Measurements from ENCODE around the gene DBH.

The DBH gene

GRCh38 chr9:133685653-133686609 lies 49.8 kb downstream of the DBH start:
- DNase-seq: no peak

GRCh38 chr9:133686642-133687575 lies 50.7 kb downstream of the DBH start:
- DNase-seq: no peak

DNA sequence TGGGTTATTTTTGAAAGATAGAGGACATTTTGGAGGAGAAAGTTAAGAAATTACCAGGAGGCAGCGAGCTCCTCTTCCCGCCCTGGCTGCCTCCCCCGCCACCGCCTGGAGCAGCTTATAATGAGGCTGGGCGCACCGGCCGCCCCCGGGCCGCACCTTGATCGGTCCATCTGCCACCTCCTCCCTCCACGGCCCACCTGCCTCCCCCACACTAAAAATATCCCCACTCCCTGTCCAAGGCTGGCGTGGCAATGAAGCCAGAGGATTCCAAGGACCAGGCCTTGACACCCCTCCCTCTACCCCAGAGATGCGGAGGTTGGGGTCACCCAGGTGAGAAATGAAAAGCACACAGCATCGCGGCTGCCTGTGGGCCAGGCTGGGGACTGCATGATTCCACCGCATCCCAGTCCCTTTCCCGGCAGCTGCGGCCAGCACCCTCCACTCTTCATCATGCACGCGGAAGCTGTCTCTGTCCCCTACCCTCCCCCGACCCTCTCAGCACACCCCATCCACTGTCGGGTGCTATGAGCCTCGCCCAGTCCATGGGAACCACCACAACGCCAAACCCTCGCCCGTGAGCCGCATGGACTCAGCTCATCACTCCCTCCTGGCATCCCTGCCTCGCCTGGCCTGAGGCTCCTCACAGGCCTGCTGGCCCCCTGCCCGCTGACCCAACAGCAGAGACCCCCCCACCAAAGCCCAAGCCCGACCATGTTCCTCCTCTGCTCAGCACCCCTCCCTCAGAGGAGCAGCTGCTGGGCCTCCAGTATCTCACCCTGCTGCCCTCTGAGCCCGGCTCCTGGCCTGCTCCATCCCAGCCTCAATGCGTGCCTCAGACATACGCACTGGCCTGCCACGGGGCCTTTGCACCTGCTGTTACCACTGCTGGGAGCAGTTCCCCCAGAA lies 51.9 kb downstream of the DBH start:
- DNase-seq: no peak

DNA sequence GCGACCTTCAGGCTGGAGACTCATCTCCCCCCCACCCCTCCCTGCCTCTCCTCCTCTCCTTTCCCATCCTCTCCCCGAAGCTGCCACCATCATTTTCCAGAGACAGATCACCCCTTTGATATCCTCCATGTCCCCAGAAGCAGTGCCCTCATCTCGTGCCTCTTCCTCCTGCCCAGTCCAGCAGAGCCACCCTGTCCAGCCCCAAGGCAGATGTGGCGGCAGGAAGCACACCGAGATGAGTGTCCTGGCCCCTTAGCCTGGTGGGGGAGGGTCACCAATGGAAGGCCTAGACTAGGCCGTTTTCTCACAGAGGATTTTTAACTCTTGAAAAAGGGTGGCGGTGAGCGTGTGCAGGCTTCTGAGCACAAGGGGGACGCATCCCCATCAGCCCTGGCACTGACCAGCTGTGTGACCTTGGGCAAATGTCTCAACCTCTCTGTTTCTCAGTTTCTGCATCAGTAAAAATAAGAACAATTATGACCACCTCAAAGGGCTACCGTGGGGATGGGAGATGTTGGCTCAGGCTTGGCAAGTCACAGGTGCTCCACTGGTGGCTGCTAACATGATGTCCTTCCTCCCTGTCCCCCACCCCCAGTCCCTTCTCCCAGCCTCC lies 53.1 kb downstream of the DBH start:
- DNase-seq: no peak

GRCh38 chr9:133690081-133690561 lies 54.0 kb downstream of the DBH start:
- DNase-seq: no peak

- no peak for DNase-seq
Measured at GRCh38 chr9:133691191-133691590, 55.0 kb downstream of the DBH start.

DNA sequence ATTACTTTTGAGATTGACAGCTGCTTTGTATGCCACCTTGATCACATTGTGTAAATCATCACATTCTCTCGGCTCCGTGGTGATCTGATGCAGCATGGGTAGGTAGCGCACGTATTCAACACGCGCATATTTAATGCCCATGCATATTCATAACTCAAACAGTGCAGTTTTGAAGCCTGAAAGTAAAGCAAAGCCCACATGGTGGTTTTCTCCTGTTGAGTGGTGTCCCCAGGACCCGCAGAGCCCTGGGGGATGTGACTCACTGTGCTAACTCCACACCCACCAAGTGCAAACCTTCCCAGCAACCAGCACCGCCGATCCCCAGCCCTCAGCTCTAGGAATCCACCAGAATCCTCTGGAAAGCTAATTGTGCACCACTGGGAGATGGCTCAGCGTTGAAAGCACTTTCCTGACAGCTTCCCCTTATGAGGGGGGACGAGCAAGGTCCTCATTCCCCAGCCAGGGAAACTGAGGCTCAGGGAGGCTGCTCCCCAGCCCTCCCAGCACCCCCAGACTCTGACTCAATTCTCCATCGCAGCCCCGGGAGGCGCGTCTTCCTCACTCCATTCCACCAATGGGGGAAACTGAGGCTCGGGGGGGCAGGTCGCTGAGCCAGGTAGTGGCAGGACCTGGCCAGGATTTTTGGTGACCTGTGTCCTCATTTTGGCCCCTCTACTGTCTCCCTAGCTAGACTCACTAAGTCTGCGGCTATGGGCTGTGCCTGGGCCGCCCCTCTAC lies 55.6 kb downstream of the DBH start:
- DNase-seq: no peak

DNA sequence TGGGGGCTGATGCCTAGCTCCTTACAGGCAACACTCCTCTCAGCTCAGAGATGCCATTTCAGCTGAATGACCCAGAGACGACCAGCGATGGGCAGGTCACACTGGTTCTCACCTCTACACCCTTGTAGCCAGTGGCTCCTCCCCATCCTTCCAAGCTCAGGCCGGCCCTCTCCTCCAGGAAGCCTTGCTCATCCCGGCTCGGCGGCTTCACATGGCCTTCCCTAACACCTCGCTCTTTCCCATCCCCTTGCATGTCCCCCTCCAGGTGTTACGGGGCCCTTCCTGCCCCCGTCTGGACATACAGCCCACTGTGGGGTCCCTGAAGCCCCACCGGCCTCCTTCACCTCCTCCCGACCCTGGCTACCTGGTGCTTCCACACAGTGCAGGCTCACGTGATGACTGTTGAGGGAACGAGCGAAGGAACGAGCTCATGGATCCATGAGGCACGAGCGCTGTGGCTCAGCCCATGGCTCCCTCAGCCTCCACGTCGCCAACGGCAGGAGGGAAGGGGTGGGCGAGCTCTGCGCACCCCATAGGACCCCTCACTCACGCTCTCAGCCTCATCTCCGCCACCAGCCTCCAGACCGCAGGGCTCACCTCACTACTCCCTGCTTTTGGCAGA lies 56.3 kb downstream of the DBH start:
- DNase-seq: no peak

DNA sequence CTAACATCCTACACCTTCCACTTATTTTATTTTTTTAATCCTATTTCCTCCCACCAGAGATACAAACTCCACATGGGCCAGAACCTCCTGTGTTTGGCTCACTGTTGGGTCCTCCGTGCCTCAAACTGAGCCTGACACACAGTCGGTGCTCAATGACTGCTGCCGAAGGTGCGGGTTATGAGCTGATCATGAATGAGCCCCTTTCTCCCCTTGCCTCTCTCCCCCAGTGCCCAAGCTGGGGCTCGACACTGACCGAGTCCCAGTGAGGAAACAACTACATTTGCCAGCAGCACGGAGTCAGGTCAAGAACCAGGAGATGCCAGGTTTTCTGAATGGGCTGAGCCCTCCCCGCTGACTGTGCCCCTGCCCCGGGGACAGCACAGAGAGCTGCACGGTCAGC lies 57.0 kb downstream of the DBH start:
- DNase-seq: no peak

- DNase-seq: no peak
Measured at GRCh38 chr9:133693703-133694529, 57.8 kb downstream of the DBH start.

DNA sequence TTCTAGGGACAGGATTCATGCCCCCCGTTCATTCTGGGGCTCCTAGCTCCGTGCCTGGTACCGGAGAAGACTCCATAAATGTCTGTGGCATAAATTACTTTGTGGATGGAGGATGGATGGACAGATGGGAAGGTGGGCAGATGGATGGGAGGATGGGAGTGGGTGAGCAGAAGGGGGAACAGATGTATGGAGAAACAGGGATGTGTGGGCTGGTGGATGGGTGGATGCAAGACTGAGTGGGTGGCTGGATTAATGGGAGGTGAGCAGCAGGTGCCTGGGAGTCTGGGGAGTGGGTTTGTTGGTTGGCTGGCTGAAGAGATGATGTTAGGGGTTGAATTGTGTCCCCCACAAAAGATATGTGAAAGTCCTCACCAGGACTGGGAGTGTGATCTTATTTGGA lies 58.5 kb downstream of the DBH start:
- no peak for DNase-seq

DNA sequence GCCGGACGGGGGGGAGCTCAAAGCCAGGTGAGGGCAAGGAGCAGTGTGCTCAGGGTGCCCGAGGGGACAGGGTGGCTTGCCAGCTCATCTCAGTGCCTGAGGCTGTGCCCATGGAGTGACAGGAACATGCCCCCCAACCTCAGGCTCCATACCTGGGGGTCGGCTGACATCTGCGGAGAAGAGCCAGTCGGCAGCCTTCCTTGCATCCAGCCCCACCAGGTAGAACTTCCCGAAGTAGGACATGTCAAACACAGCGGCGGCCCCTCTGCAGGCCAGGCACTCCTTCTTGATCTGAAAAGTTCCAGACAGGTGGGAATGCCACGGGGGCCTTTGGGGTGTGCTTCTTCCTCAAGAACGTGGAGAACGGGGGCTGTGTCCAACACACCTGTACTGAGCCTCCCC lies 59.9 kb downstream of the DBH start:
- DNase-seq: no peak

GRCh38 chr9:133699546-133699945 lies 63.4 kb downstream of the DBH start:
- no peak for DNase-seq

DNA sequence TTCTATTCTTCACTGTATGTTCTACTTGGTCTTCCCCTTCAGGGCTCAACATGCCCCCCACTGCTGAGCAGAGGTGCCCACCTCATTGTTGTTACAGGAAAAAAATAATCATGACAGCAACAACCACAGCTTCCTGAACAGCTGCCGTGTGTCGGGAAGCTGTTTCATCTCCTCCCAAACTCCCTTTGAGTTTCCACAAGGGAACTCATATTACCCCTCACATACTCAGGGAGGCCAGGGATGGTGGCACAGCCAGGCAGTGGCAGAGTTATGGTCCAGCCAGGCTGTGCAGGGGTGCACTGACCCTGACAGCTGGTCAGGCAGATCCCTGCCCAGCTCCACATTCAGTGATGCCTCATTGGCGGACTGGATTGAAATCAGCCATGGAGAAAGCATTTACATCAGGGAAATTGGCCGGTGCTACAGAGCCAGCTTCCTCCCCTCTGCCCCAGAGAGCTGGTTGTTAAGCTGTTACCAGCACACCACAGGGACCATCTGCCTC lies 64.7 kb downstream of the DBH start:
- no peak for DNase-seq

GRCh38 chr9:133701321-133701980 lies 65.3 kb downstream of the DBH start:
- DNase-seq: no peak

DNA sequence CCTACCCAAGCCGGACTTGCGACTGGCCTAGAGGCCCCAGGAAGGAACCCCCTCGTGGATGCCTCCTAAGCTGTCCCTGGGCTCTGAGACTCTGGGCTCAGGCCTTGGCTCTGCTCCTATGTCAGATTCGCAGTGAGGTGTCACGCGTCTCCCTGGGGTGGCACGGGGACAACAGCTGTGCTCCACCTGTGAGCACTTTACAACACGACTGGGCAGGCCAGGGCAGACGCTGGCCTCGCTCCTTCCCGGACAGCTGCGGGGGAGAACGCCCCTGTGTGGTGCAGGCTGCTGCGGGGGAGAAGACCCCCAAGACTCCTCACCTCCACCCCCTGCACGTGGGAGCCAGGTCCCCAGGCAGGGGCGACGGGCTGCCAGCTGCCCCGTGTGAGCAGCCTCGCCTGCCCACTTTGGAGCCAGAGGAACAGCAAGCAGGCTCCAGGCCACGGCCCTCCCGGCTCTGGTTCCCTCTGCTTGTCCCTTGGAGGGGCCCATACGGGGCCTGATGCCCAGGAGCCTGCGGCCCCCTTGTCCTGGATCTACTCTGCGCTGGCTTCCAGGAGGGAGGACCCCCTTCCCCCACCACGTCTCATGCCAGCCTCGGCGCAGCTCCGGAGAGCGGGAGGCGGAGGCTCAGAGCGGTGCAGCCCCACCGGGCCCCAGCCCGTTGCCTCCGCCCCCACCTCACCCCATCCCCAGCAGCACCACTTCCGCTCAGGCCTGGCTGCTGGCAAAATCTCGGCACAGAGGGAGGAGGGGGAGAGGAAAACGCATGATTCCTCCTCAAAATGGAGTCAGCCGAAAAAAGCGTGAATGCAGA lies 66.0 kb downstream of the DBH start:
- DNase-seq: no peak

- DNase-seq: no peak
Measured at GRCh38 chr9:133702798-133703590, 66.8 kb downstream of the DBH start.

Data from SHP77 treated with DMSO at 0.1 percent for 48 hours (cell line).